H9 (cell line): ENCODE measurements around the gene KCTD20. TPM values are rescaled to one million over a fixed set of nuclear protein-coding genes. Genes with fewer than 3 reads are reported as not detected.
"Not testable (repeated sequence)": the region's sequence is repeated elsewhere in the genome, so short reads cannot be mapped to it uniquely, and the experiment has no call there.

Experiments used
- DNase-seq: peaks from one replicate; pipeline ENCODE4 v3.0.0-alpha.2; 2017
- H2AFZ ChIP-seq: one replicate; pipeline ENCODE4 v1.6.1; 2013; ENCODE audit warnings: mild to moderate bottlenecking, low read length, control low read depth, moderate library complexity
- H2AK5ac ChIP-seq: 2 replicates; pipeline ENCODE4 v1.6.1; 2013; ENCODE audit warnings: low read length, control low read depth, mixed read lengths; ENCODE audit not compliant: insufficient read length
- H2BK120ac ChIP-seq: one replicate; pipeline ENCODE4 v1.6.1; 2013; ENCODE audit warnings: low read depth, mild to moderate bottlenecking, low read length, control low read depth, inconsistent platforms; ENCODE audit not compliant: poor library complexity, severe bottlenecking
- H2BK12ac ChIP-seq: 2 replicates; pipeline ENCODE4 v1.6.1; 2013; ENCODE audit warnings: low read length, control low read depth, mixed read lengths, low read depth; ENCODE audit not compliant: insufficient read length
- H2BK15ac ChIP-seq: 2 replicates; pipeline ENCODE4 v1.6.1; 2013; ENCODE audit warnings: low read depth, low read length, control low read depth
- H2BK20ac ChIP-seq: one replicate; pipeline ENCODE4 v1.6.1; 2013; ENCODE audit warnings: low read depth, mild to moderate bottlenecking, low read length, control low read depth, inconsistent platforms; ENCODE audit not compliant: poor library complexity, severe bottlenecking
- H2BK5ac ChIP-seq: 2 replicates; pipeline ENCODE4 v1.6.1; 2013; ENCODE audit warnings: low read length, control low read depth, mixed read lengths; ENCODE audit not compliant: insufficient read length
- H3K14ac ChIP-seq: 2 replicates; pipeline ENCODE4 v1.6.1; 2013; ENCODE audit warnings: low read length, control low read depth; ENCODE audit not compliant: insufficient read depth
- H3K18ac ChIP-seq: 2 replicates; pipeline ENCODE4 v1.6.1; 2013; ENCODE audit warnings: low read depth, mild to moderate bottlenecking, mixed read lengths, low read length, control low read depth; ENCODE audit not compliant: insufficient read length
- H3K23ac ChIP-seq: 2 replicates; pipeline ENCODE4 v1.6.1; 2013; ENCODE audit warnings: low read length, control low read depth, mixed read lengths, low read depth; ENCODE audit not compliant: insufficient read length
- H3K23me2 ChIP-seq: 2 replicates; pipeline ENCODE4 v1.6.1; 2013; ENCODE audit warnings: low read depth, mild to moderate bottlenecking, mixed read lengths, low read length, control low read depth; ENCODE audit not compliant: insufficient read length, poor library complexity, severe bottlenecking
- H3K27ac ChIP-seq: 2 replicates; pipeline ENCODE4 v1.5.1; 2013; ENCODE audit warnings: low read length, control low read depth, mixed read lengths, low read depth; ENCODE audit not compliant: insufficient read length
- H3K27me3 ChIP-seq: 2 replicates; pipeline ENCODE4 v1.6.1; 2013; ENCODE audit warnings: low read length, control low read depth, inconsistent platforms; ENCODE audit not compliant: insufficient read depth
- H3K4ac ChIP-seq: 2 replicates; pipeline ENCODE4 v1.6.1; 2013; ENCODE audit warnings: low read depth, mild to moderate bottlenecking, control low read depth, inconsistent platforms, low read length, moderate library complexity
- H3K4me1 ChIP-seq: 2 replicates; pipeline ENCODE4 v1.6.1; 2013; ENCODE audit warnings: low read length, control low read depth, inconsistent platforms; ENCODE audit not compliant: insufficient read depth
- H3K4me2 ChIP-seq: 2 replicates; pipeline ENCODE4 v1.6.1; 2013; ENCODE audit warnings: low read length, control low read depth, mixed read lengths; ENCODE audit not compliant: insufficient read length, insufficient read depth
- H3K56ac ChIP-seq: 2 replicates; pipeline ENCODE4 v1.6.1; 2013; ENCODE audit warnings: low read depth, mild to moderate bottlenecking, mixed read lengths, low read length, control low read depth; ENCODE audit not compliant: insufficient read length
- H3K79me1 ChIP-seq: 2 replicates; pipeline ENCODE4 v1.6.1; 2013; ENCODE audit warnings: low read depth, mild to moderate bottlenecking, moderate library complexity, low read length, control low read depth, inconsistent platforms; ENCODE audit not compliant: insufficient read depth, poor library complexity, severe bottlenecking
- H3K79me2 ChIP-seq: 2 replicates; pipeline ENCODE4 v1.6.1; 2013; ENCODE audit warnings: low read length, control low read depth, inconsistent platforms; ENCODE audit not compliant: insufficient read depth
- H3K9ac ChIP-seq: 2 replicates; pipeline ENCODE4 v1.6.1; 2013; ENCODE audit warnings: low read length, control low read depth, mixed read lengths; ENCODE audit not compliant: insufficient read length; ENCODE audit errors: extremely low read depth
- H3K9me3 ChIP-seq: one replicate; pipeline ENCODE4 v1.6.1; 2013; ENCODE audit warnings: low read depth, low read length, inconsistent platforms; ENCODE audit not compliant: control insufficient read depth
- H3T11ph ChIP-seq: one replicate; pipeline ENCODE4 v1.6.1; 2013; ENCODE audit warnings: mild to moderate bottlenecking, low read length, control low read depth, inconsistent platforms
- H4K20me1 ChIP-seq: one replicate; pipeline ENCODE4 v1.6.1; 2013; ENCODE audit not compliant: control insufficient read depth, insufficient read length, insufficient read depth
- H4K5ac ChIP-seq: 2 replicates; pipeline ENCODE4 v1.6.1; 2013; ENCODE audit warnings: low read depth, mild to moderate bottlenecking, mixed read lengths, low read length, control low read depth; ENCODE audit not compliant: insufficient read length
- H4K8ac ChIP-seq: replicated peaks from 2 replicates; pipeline ENCODE4 v1.6.1; 2013; ENCODE audit warnings: low read length, control low read depth, mixed read lengths, low read depth; ENCODE audit not compliant: insufficient read length
- H4K91ac ChIP-seq: 2 replicates; pipeline ENCODE4 v1.6.1; 2013; ENCODE audit warnings: low read depth, mild to moderate bottlenecking, moderate library complexity, mixed read lengths, low read length, control low read depth; ENCODE audit not compliant: insufficient read length
- H3K27ac Mint-ChIP-seq, 3 experiments: 2 replicates in 2 of 3; 3 replicates in 1 of 3; pipeline ENCODE4 v1.8.0; 2020 to 2021; ENCODE audit warnings: mixed read lengths in 3 of 3, mild to moderate bottlenecking in 1 of 3, moderate library complexity in 1 of 3
- H3K27me3 Mint-ChIP-seq: 2 replicates; pipeline ENCODE4 v1.8.0; 2021; ENCODE audit warnings: low read depth, mild to moderate bottlenecking, moderate library complexity, mixed read lengths
- H3K36me3 Mint-ChIP-seq, 3 experiments: 2 replicates in 2 of 3; 3 replicates in 1 of 3; pipeline ENCODE4 v1.8.0; 2020 to 2021; ENCODE audit warnings: low read depth in 3 of 3, mixed read lengths in 3 of 3; ENCODE audit not compliant: insufficient read depth in 1 of 3
- H3K4me1 Mint-ChIP-seq, 2 experiments: 2 replicates each; pipeline ENCODE4 v1.8.0; 2020; ENCODE audit warnings: mixed read lengths in 2 of 2
- H3K4me3 Mint-ChIP-seq, 2 experiments: 2 replicates in 1 of 2; 3 replicates in 1 of 2; pipeline ENCODE4 v1.8.0; 2020 to 2021; ENCODE audit warnings: mild to moderate bottlenecking in 2 of 2, mixed read lengths in 2 of 2, moderate library complexity in 1 of 2
- H3K9me3 Mint-ChIP-seq, 2 experiments: 2 replicates in 1 of 2; 3 replicates in 1 of 2; pipeline ENCODE4 v1.8.0; 2020; ENCODE audit warnings: mild to moderate bottlenecking in 2 of 2, mixed read lengths in 2 of 2, moderate library complexity in 1 of 2
- CTCF ChIP-seq: fragments of 200-600 bp; sonication (generic); conservative IDR thresholded peaks from 3 replicates; pipeline ENCODE4 v1.8.0; 2021; ENCODE audit warnings: antibody characterized with exemption, mild to moderate bottlenecking
- WGBS: extraction: QIAGEN DNeasy Blood & Tissue Kit; methylation state at CpG from one replicate; pipeline ENCODE4 v1.1.7; 2013; ENCODE audit warnings: missing lambda C conversion rate, low lambda C conversion rate, mixed read lengths; ENCODE audit not compliant: insufficient read length; ENCODE audit errors: extremely low coverage; 5-methylcytosine and 5-hydroxymethylcytosine counted together
- total RNA-seq: library from RNA; stranded (reverse); gene quantifications from 2 replicates; pipeline ENCODE4 v1.2.1, GENCODE V29; 2021

KCTD20 gene
- total RNA-seq, 1 experiment from 2014 or later, result 22.6 TPM

GRCh38 chr6:36445621-36446020 is 2.8 kb downstream of the KCTD20 start:
- Histone ChIP-seq H3K79me2 (peaks cover 13% of the 10 kb centered on the region; the same call in 1 of the 2 replicates), H2AFZ (no peak overlapping the region), H2BK20ac (no peak overlapping the region), H4K20me1 (no peaks in the 10 kb centered on the region), H4K91ac (no peak overlapping the region), H2BK120ac (no peak overlapping the region), H4K5ac (no peak overlapping the region), H3K23ac (no peak overlapping the region), H3K4me1 (no peaks in the 10 kb centered on the region), H3K9ac (no peak overlapping the region), H2BK15ac (no peak overlapping the region), H3K4me2 (no peak overlapping the region), H3K23me2 (peaks cover 9% of the 10 kb centered on the region), H4K8ac (no peak overlapping the region), H3T11ph (no peak overlapping the region), H2AK5ac (no peak overlapping the region), H2BK5ac (no peak overlapping the region), H3K27ac (no peak overlapping the region), H3K79me1 (peaks cover 2% of the 10 kb centered on the region), H3K18ac (no peak overlapping the region), H3K14ac (no peak overlapping the region), H3K56ac (no peak overlapping the region), H3K9me3 (no peaks in the 10 kb centered on the region), H3K4ac (no peak overlapping the region), H3K27me3 (no peaks in the 10 kb centered on the region), H2BK12ac (no peak overlapping the region)
- DNase-seq, result no peak
- no peak overlapping the region for H3K27ac Mint-ChIP-seq
- H3K9me3 Mint-ChIP-seq, result peaks cover 0 to 7% of the 10 kb centered on the region in 2 experiments; a peak in 2 of 5 replicates
- peaks cover 26% of the 10 kb centered on the region in 2 experiments for H3K4me1 Mint-ChIP-seq
- no peak overlapping the region for H3K4me3 Mint-ChIP-seq
- peaks cover 15 to 17% (median 16%) of the 10 kb centered on the region in 3 experiments for H3K36me3 Mint-ChIP-seq
- H3K27me3 Mint-ChIP-seq, result no peaks in the 10 kb centered on the region
- no peak for TF ChIP-seq CTCF

GRCh38 chr6:36449173-36449572 is 6.4 kb downstream of the KCTD20 start:
- H3K9me3 ChIP-seq, H4K8ac ChIP-seq, H2AK5ac ChIP-seq, H4K20me1 ChIP-seq, H3K4ac ChIP-seq, H3K14ac ChIP-seq, H3K23me2 ChIP-seq, H3K9me3 Mint-ChIP-seq, H3K79me1 ChIP-seq, H2BK120ac ChIP-seq, H3K18ac ChIP-seq, H3K27ac ChIP-seq, H2BK5ac ChIP-seq, H3K4me1 Mint-ChIP-seq, H3K23ac ChIP-seq, H3K9ac ChIP-seq, H3K4me1 ChIP-seq, H3K27ac Mint-ChIP-seq, H3K56ac ChIP-seq, H2BK12ac ChIP-seq, H3K27me3 ChIP-seq, H2AFZ ChIP-seq, H2BK20ac ChIP-seq, H4K91ac ChIP-seq, H3K4me3 Mint-ChIP-seq, H3T11ph ChIP-seq, DNase-seq, H2BK15ac ChIP-seq, H4K5ac ChIP-seq, H3K4me2 ChIP-seq, H3K27me3 Mint-ChIP-seq: not testable (repeated sequence)
- peaks cover 12% of the 10 kb centered on the region; the same call in 1 of the 2 replicates for H3K79me2 ChIP-seq
- peaks cover 17 to 23% (median 19%) of the 10 kb centered on the region in 3 experiments for H3K36me3 Mint-ChIP-seq
- WGBS, result no CpG with 5 or more reads among the region's 10 CpGs
